Omental fat pad (tissue), 4 donors: ENCODE results near the gene MTF1. TPM values are rescaled to one million over a fixed set of nuclear protein-coding genes. Genes with fewer than 3 reads are reported as not detected.

Source experiments
- ATAC-seq: fragments of 150-250 bp; one replicate; pipeline ENCODE4 v1.9.1; 2016; ENCODE audit warnings: mild to moderate bottlenecking, moderate library complexity; ENCODE audit not compliant: low FRiP score
- DNase-seq: peaks from one replicate; pipeline ENCODE4 v3.0.0-alpha.2; 2019; ENCODE audit warnings: low spot score
- CTCF ChIP-seq, 3 donors: fragments of 450-650 bp; IDR thresholded peaks; one replicate each; pipeline ENCODE4 v1.5.1; 2016 to 2017; ENCODE audit warnings: antibody characterized with exemption in 3 of 3, mild to moderate bottlenecking in 3 of 3, moderate library complexity in 2 of 3
- total RNA-seq, 4 donors: library from RNA; depleted of rRNA; stranded (reverse); fragments of >200 nt; gene quantifications; one replicate each; pipeline ENCODE4 v1.1.0, GENCODE V29; 2016

Gene MTF1
- total RNA-seq, 4 donors from 2014 or later, result 6.0 to 9.0 (median 7.2) TPM

GRCh38 chr1:37865348-37866120 lies 6.1 kb upstream of the MTF1 start:
- TF ChIP-seq CTCF (IDR thresholded peaks at IDR 0.05), result no peak
- DNase-seq, result no peak
- no peak for ATAC-seq

GRCh38 chr1:37862330-37862729 lies 2.9 kb upstream of the MTF1 start:
- no peak for TF ChIP-seq CTCF (IDR thresholded peaks at IDR 0.05)
- ATAC-seq, result no peak
- DNase-seq, result no peak

DNA sequence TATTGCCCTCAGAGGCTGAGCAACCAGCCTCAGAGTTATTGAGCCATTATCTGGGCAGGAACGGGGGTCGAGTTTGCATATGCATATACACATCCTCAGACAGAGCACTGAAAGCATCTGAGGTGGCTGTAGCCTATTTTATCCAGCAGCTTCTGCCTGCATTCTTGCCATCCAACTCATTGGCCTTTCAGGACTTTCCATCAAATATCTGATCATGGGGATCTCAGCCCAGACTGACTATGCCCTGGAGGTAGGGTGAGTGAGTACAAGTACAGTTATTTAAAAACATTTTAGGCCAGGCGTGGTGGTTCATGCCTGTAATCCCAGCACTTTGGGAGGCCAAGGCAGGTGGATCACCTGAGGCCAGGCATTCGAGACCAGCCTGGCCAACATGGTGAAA lies 1.8 kb upstream of the MTF1 start:
- ATAC-seq (no peak), DNase-seq (no peak)
- TF ChIP-seq CTCF (IDR thresholded peaks at IDR 0.05), result no peak

GRCh38 chr1:37860346-37860666 lies 914 bp upstream of the MTF1 start:
- ATAC-seq, result no peak
- TF ChIP-seq CTCF (IDR thresholded peaks at IDR 0.05), result no peak
- DNase-seq, result no peak

DNA sequence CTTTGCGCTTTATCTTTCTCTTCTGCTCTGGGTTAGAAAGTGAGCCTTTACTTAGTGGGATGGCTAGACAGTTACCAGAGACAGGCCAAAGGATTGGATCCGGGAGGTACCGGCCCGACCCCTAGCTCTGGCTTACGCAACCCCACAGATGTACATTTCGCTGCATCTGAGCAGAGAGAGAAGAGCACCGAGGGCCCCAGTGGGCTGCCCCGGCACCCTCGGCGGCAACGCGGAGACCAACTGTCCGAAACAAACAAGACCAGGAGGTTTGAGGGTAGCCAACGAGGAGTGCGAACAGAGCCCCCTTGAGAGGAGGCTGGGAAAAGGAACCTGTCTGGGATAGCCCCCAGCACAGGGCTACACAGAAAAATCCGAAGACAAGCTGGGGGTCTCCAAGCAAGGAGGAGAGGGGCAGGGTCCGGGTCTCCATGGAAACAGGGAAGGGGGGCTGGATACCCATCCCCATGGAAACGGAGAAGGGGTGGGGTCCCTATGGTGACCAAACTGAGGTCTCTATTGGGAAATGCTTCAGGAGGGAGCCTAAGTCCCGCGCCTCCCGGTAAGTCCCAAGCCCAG lies 373 bp downstream of the MTF1 start:
- no peak for TF ChIP-seq CTCF (IDR thresholded peaks at IDR 0.05)
- DNase-seq (no peak), ATAC-seq (peak; percentile 24)

GRCh38 chr1:37854406-37854805 lies 5.0 kb downstream of the MTF1 start:
- no peak for ATAC-seq
- no peak for DNase-seq
- TF ChIP-seq CTCF (IDR thresholded peaks at IDR 0.05), result no peak

DNA sequence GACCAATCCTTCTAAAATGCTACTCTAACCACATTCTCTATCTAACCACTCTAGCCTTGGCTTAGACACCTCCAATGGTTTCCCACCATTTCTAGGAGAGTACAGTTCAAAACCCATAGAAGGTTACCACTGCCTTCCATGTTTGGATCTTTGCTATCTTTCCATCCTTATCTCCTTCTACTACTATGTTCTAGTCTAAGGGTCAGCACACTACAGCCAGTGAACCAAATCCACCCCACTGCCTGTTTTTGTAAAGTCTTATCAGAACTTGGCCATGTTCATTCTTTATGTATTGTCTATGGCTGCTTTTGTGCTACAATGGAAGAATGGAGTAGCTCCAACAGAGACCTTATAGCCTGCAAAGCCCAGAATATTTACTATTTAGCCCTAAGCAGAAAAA lies 6.2 kb downstream of the MTF1 start:
- no peak for TF ChIP-seq CTCF (IDR thresholded peaks at IDR 0.05)
- no peak for ATAC-seq

More for the DNA sequence above, 6.2 kb downstream of the MTF1 start:
- DNase-seq, result no peak
